CD4-positive, alpha-beta T cell (primary cell): ENCODE measurements around the gene PDE4A. TPM values are rescaled to one million over a fixed set of nuclear protein-coding genes. Genes with fewer than 3 reads are reported as not detected.

Source experiments
- ATAC-seq: fragments of 200-7000 bp; cut with Tn5 transposase; one replicate; pipeline ENCODE4 v1.10.0; 2022; ENCODE audit warnings: mild to moderate bottlenecking; ENCODE audit not compliant: poor library complexity
- CTCF ChIA-PET: fragments of 350-600 bp; sonication (Branson Sonifier 250); formaldehyde crosslinking; loops from one replicate; lab custom pipeline; 2021; ENCODE audit warnings: antibody characterized with exemption, inconsistent platforms; lab: Charles Lee
- POLR2A ChIA-PET: fragments of 350-600 bp; sonication (Branson Sonifier 250); formaldehyde crosslinking; loops from one replicate; lab custom pipeline; 2021; ENCODE audit warnings: antibody characterized with exemption, inconsistent platforms; lab: Charles Lee
- DNase-seq, 14 experiments: peaks; one replicate each; pipeline ENCODE4 v3.0.0-alpha.2; 2013 to 2020; ENCODE audit warnings: mixed read lengths in 2 of 14
- H3K27ac ChIP-seq, 2 donors: one replicate each; pipeline versions ENCODE4 v1.5.1 to v1.7.0; 2013; ENCODE audit warnings: low read length in 2 of 2, low read depth in 1 of 2, mild to moderate bottlenecking in 1 of 2
- H3K27me3 ChIP-seq, 2 experiments: 1 replicate in 1 of 2; 2 replicates in 1 of 2; pipeline versions ENCODE4 v1.6.1 to v1.7.0; 2013; ENCODE audit warnings: low read length in 2 of 2, control low read depth in 1 of 2, mild to moderate bottlenecking in 1 of 2, moderate library complexity in 1 of 2; ENCODE audit not compliant: insufficient read depth in 2 of 2, control insufficient read depth in 1 of 2
- H3K36me3 ChIP-seq: one replicate; pipeline ENCODE4 v1.6.1; 2013; ENCODE audit warnings: low read length, control low read depth; ENCODE audit not compliant: insufficient read depth
- H3K4me1 ChIP-seq: one replicate; pipeline ENCODE4 v1.6.1; 2013; ENCODE audit warnings: low read length, control low read depth; ENCODE audit not compliant: insufficient read depth
- H3K4me3 ChIP-seq: one replicate; pipeline ENCODE4 v1.5.1; 2013; ENCODE audit warnings: mild to moderate bottlenecking, low read length, moderate library complexity
- H3K9me3 ChIP-seq, 2 experiments: 1 replicate in 1 of 2; 2 replicates in 1 of 2; pipeline versions ENCODE4 v1.6.1 to v1.7.0; 2013; ENCODE audit warnings: low read length in 2 of 2, mild to moderate bottlenecking in 2 of 2, control low read depth in 1 of 2, moderate library complexity in 1 of 2; ENCODE audit not compliant: control insufficient read depth in 1 of 2, insufficient read depth in 1 of 2
- H3K27ac Mint-ChIP-seq: one replicate; pipeline ENCODE4 v1.8.0; 2020; ENCODE audit warnings: mixed read lengths
- H3K27me3 Mint-ChIP-seq: one replicate; pipeline ENCODE4 v1.8.0; 2021; ENCODE audit warnings: mixed read lengths
- H3K36me3 Mint-ChIP-seq: one replicate; pipeline ENCODE4 v1.8.0; 2021; ENCODE audit warnings: low read depth, mixed read lengths
- H3K4me1 Mint-ChIP-seq: one replicate; pipeline ENCODE4 v1.8.0; 2021; ENCODE audit warnings: low read depth, mixed read lengths
- H3K4me3 Mint-ChIP-seq: one replicate; pipeline ENCODE4 v1.8.0; 2020; ENCODE audit warnings: mild to moderate bottlenecking, mixed read lengths
- H3K9me3 Mint-ChIP-seq: one replicate; pipeline ENCODE4 v1.8.0; 2020; ENCODE audit warnings: mixed read lengths
- CTCF ChIP-seq: fragments of 200-600 bp; IDR thresholded peaks from one replicate; pipeline ENCODE4 v1.8.0; 2022; ENCODE audit warnings: antibody characterized with exemption, mild to moderate bottlenecking
- intact Hi-C, 2 experiments: fragments of 100-400 bp; cut with DNase I in 1 of 2; cut with micrococcal nuclease in 1 of 2; formaldehyde crosslinking; loops; one replicate each; pipeline versions ENCODE4 v1.15.1 to v1.9.0; 2023 to 2025; cut with DNase I, micrococcal nuclease
- total RNA-seq, 174 experiments: library from RNA in 2 of 174; stranded (reverse) in 2 of 174; gene quantifications; one replicate each; pipeline ENCODE4 v1.2.3 and lab custom pipeline; 2021 to 2026

Gene PDE4A
- total RNA-seq, 2 experiments from 2014 or later: 1.5 to 2.1 TPM

DNA sequence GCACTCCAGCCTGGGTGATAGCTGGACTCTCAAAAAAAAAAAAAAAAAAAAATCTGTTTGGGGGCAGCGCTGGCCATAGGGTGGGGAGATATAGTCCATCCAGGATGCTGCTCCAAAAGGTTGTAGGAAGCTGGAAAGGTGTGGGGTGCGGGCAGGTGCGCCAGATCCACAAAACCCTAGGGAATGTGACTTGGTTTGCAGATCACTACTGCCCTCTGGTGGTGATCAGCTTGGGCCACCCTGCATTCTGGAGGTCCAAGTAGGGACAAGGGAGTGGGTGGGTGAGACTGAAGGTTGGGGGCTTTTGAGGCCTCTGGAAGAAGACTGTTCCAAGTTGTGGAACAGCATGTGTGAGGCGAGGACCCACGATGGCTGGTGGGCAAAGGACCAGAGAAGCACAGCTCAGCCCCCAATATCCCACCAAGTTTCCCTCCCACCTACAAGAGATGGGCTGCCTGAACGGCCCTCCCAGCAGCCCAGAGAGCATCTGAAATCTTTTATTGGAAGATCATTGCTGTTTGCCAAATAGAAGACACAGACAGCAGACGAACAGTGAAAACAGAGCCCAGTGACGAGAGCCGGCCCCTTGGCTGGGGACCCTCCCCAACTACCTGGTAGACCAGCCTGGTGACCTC lies 29.6 kb upstream of the PDE4A start:
- Histone ChIP-seq H3K36me3 (peaks cover 42% of the 10 kb centered on the region), H3K27ac (no peak overlapping the region), H3K9me3 (no peaks in the 10 kb centered on the region), H3K4me3 (no peak overlapping the region), H3K27me3 (no peaks in the 10 kb centered on the region), H3K4me1 (peaks cover 7% of the 10 kb centered on the region)
- peak; percentile 80 for TF ChIP-seq CTCF
- H3K36me3 Mint-ChIP-seq: peaks cover 44% of the 10 kb centered on the region
- POLR2A ChIA-PET: interaction anchor here (0.8 to 3.6 kb wide), 3 partner anchors 41 to 131 kb away, joined by 3 to 27 read pairs (median 10); partner anchors contain the start of gene ICAM1
- H3K4me1 Mint-ChIP-seq: peaks cover 4% of the 10 kb centered on the region
- H3K27me3 Mint-ChIP-seq: no peaks in the 10 kb centered on the region
- peak; percentile 48 to 86 (median 57) for DNase-seq
- intact Hi-C loops: loop anchor here in 1 of 2 experiments (1.0 kb wide), 1 partner anchor 121 kb away; no protein-coding TSS in a partner anchor
- ATAC-seq: peak; percentile 71
- H3K27ac Mint-ChIP-seq: no peak overlapping the region
- H3K9me3 Mint-ChIP-seq: no peaks in the 10 kb centered on the region
- H3K4me3 Mint-ChIP-seq: no peak overlapping the region
- CTCF ChIA-PET: interaction anchor here (0.6 to 3.9 kb wide), 23 partner anchors 9 to 460 kb away, joined by 3 to 60 read pairs (median 4); partner anchors contain the start of genes ICAM1, RAVER1 and TYK2

GRCh38 chr19:10392120-10392519 lies 28.2 kb upstream of the PDE4A start:
- intact Hi-C loops: no loop called here
- no peak overlapping the region for H3K27ac Mint-ChIP-seq
- TF ChIP-seq CTCF: no peak

DNA sequence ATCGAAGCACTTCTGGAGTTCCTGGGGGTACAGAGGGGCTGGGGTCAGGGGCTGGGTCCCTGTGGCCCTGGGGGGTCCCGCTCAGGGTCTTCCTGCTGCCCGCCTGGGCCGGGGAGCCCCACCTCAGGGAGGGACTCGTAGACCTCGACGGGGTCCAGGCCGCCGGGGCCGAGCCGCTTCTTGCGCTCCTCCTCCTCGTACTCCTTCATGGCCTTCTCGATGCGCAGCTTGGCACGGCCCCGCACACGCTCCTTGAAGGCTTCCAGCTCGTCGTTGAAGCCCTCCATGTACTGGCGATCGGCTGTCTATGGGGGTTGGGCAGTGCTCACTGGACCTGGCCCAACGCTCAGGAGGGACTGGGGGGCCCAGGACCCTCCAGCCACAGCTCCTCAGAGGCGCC lies 27.2 kb upstream of the PDE4A start:
- Mint-ChIP-seq H3K4me3 (no peak overlapping the region), H3K4me1 (peaks cover 4% of the 10 kb centered on the region), H3K9me3 (no peaks in the 10 kb centered on the region), H3K27me3 (no peaks in the 10 kb centered on the region), H3K36me3 (peaks cover 63% of the 10 kb centered on the region), H3K27ac (no peak overlapping the region)
- Histone ChIP-seq H3K4me1 (peaks cover 7% of the 10 kb centered on the region), H3K27me3 (no peaks in the 10 kb centered on the region), H3K36me3 (peaks cover 57% of the 10 kb centered on the region), H3K27ac (no peak overlapping the region), H3K9me3 (no peaks in the 10 kb centered on the region), H3K4me3 (no peak overlapping the region)
- ChIA-PET CTCF (interaction anchor here (1.6 to 3.9 kb wide), 2 partner anchors 123 to 134 kb away, joined by 5 to 60 read pairs; partner anchors contain the start of gene ICAM1), POLR2A (interaction anchor here (3.6 kb wide), 1 partner anchor 123 kb away, joined by 27 read pairs; the partner anchor contains the start of gene ICAM1)
- no peak for TF ChIP-seq CTCF
- no peak for DNase-seq
- intact Hi-C loops: no loop called here
- ATAC-seq: no peak

More at GRCh38 chr19:10392120-10392519, 28.2 kb upstream of the PDE4A start:
- POLR2A ChIA-PET: interaction anchor here (3.6 kb wide), 1 partner anchor 122 kb away, joined by 27 read pairs; the partner anchor contains the start of gene ICAM1
- no peaks in the 10 kb centered on the region for H3K27me3 Mint-ChIP-seq
- peaks cover 55% of the 10 kb centered on the region for H3K36me3 Mint-ChIP-seq
- no peak overlapping the region for H3K4me3 ChIP-seq
- H3K27me3 ChIP-seq: no peaks in the 10 kb centered on the region
- DNase-seq: no peak
- H3K4me3 Mint-ChIP-seq: no peak overlapping the region
- peaks cover 4% of the 10 kb centered on the region for H3K4me1 Mint-ChIP-seq
- H3K36me3 ChIP-seq: peaks cover 55% of the 10 kb centered on the region
- H3K27ac ChIP-seq: no peak overlapping the region
- no peaks in the 10 kb centered on the region for H3K9me3 ChIP-seq
- H3K4me1 ChIP-seq: peaks cover 7% of the 10 kb centered on the region
- no peaks in the 10 kb centered on the region for H3K9me3 Mint-ChIP-seq
- CTCF ChIA-PET: interaction anchor here (1.6 to 3.9 kb wide), 2 partner anchors 122 to 133 kb away, joined by 5 to 60 read pairs; partner anchors contain the start of gene ICAM1
- ATAC-seq: no peak
